ENCODE data around the gene CNTN4.

CNTN4 gene

DNA sequence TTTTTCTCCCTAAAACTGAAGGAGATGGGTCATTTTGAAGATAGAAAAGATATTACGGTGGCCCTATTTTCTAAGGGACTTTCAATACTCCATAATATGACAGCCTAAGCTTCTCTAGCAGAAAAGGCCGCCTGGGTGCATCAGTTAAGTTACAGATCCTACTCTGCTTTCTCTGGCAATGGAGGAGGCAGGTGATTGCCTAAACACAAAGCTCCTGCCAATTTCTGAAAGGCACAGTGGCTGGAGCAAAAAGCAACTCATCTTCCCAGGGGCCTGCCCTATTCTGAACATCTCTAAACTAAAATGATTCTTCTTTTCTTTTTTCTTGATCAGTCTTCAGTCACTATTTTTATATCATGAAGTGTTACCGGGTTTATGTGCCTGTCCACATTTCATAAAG is 276.7 kb downstream of the CNTN4 start:
- CTCF ChIA-PET: no interaction called here

DNA sequence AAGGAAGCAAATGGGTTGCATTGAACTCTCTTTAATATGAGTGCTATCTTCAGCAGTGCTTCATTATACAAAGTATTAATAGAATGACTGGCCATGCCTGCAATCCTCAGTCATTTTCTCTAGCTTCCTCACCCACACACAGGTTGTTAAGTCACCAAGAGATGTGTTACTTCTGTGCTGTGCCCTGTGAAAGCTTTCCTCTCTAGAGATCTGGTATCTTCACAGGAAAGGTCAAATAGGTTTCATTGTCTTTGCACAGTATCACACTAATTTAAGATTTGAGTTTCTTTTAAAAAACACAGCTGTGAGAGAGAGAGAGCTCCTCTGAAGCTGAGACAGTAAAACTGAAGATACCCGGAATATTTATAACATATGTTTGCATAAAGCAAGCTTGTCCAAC is 278.6 kb downstream of the CNTN4 start:
- DNase-seq (ENCODE audit: extremely low spot score): no peak
- ChIA-PET CTCF (no interaction called here), POLR2A (no interaction called here)
- TF ChIP-seq NFRKB (IDR thresholded peaks at IDR 0.05) (no peak), ELF4 (IDR thresholded peaks at IDR 0.05) (no peak), ARNT (IDR thresholded peaks at IDR 0.05) (no peak), FOXM1 (IDR thresholded peaks at IDR 0.05; ENCODE audit: borderline replicate concordance) (no peak), FOXA1 (IDR thresholded peaks at IDR 0.05) (no peak)

More for the DNA sequence above, 276.7 kb downstream of the CNTN4 start:
- DNase-seq (ENCODE audit: extremely low spot score): no peak
- TF ChIP-seq FOXA1 (IDR thresholded peaks at IDR 0.05): no peak
- no peak for TF ChIP-seq ARNT (IDR thresholded peaks at IDR 0.05)
- TF ChIP-seq, protein P1, sequence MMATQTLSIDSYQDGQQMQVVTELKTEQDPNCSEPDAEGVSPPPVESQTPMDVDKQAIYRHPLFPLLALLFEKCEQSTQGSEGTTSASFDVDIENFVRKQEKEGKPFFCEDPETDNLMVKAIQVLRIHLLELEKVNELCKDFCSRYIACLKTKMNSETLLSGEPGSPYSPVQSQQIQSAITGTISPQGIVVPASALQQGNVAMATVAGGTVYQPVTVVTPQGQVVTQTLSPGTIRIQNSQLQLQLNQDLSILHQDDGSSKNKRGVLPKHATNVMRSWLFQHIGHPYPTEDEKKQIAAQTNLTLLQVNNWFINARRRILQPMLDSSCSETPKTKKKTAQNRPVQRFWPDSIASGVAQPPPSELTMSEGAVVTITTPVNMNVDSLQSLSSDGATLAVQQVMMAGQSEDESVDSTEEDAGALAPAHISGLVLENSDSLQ (IDR thresholded peaks at IDR 0.05): no peak
- TF ChIP-seq NFRKB (IDR thresholded peaks at IDR 0.05): no peak
- TF ChIP-seq TARDBP (IDR thresholded peaks at IDR 0.05): no peak
- POLR2A ChIA-PET: no interaction called here

DNA sequence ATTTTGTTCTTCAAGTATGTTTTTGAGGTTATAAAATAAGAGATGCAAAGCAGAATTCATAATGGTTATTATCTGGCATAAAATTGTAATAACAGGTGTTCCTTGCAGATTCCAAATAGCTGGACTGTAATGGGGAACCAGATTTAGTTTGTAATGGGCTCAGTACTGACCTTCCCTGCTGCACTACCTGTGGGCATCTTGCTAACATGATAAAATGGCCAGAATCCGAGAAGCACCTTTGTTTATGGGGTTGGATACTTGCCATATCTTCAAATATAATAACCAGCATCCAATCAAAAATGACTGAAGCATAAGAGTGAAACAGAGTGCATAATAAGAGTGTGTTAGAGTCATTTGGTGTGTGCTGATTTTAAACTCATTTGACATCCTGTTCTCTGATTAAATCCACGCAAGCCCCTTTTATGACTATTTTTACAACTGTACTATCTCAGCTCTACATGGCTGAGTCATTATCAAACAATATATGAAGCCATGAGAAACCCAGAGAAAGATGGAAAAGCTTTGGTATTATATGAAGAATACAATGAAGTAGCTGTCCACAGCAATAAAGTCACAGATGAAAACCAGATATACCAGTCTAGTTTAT is 292.4 kb downstream of the CNTN4 start:
- ChIA-PET CTCF (no interaction called here), POLR2A (no interaction called here)
- no peak for TF ChIP-seq FOXM1 (IDR thresholded peaks at IDR 0.05; ENCODE audit: borderline replicate concordance)
- TF ChIP-seq ZNF384 (IDR thresholded peaks at IDR 0.05): no peak
- TF ChIP-seq L3MBTL2 (conservative IDR thresholded peaks at IDR 0.05): no peak
- TF ChIP-seq FOXA1 (IDR thresholded peaks at IDR 0.05): no peak
- TF ChIP-seq ARNT (IDR thresholded peaks at IDR 0.05): no peak
- TF ChIP-seq BHLHE40 (IDR thresholded peaks at IDR 0.05; ENCODE audit: borderline replicate concordance): no peak
- no peak for TF ChIP-seq SUZ12 (IDR thresholded peaks at IDR 0.05)
- TF ChIP-seq LEF1 (IDR thresholded peaks at IDR 0.05; ENCODE audit: borderline replicate concordance): no peak
- TF ChIP-seq, protein P1 (IDR thresholded peaks at IDR 0.05): no peak
- no peak for TF ChIP-seq CTBP1 (IDR thresholded peaks at IDR 0.05; ENCODE audit: borderline replicate concordance)
- TF ChIP-seq ELF4 (IDR thresholded peaks at IDR 0.05): no peak
- no peak for TF ChIP-seq HDGF (IDR thresholded peaks at IDR 0.05; ENCODE audit: borderline replicate concordance)
- no peak for TF ChIP-seq SP1 (IDR thresholded peaks at IDR 0.05)
- TF ChIP-seq NFRKB (IDR thresholded peaks at IDR 0.05): no peak
- no peak for TF ChIP-seq TARDBP (IDR thresholded peaks at IDR 0.05)
- no peak for DNase-seq (ENCODE audit: extremely low spot score)

DNA sequence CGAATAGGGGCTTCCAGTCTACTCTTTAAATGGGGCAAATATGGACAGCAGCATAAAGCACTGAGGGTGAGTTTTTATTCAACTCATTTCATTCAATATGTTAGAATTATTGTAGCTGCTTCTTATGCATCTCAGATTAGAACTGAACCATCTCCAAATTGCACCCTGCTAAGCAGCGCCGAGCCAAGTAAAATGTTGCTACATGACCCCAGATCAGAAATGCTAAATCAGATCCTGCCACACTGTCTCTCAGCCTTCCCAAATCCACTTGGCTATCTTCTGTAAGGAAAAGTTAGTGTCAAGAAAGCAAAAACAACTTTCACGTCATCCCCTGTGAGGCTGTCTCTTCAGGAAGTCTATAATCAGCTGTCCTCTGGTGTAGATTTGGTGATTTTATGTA is 293.2 kb downstream of the CNTN4 start:
- TF ChIP-seq SP1 (IDR thresholded peaks at IDR 0.05) (no peak), CTBP1 (IDR thresholded peaks at IDR 0.05; ENCODE audit: borderline replicate concordance) (no peak), BHLHE40 (IDR thresholded peaks at IDR 0.05; ENCODE audit: borderline replicate concordance) (no peak), HDGF (IDR thresholded peaks at IDR 0.05; ENCODE audit: borderline replicate concordance) (no peak), FOXK2 (IDR thresholded peaks at IDR 0.05) (no peak), ARNT (IDR thresholded peaks at IDR 0.05) (no peak), FOXM1 (IDR thresholded peaks at IDR 0.05; ENCODE audit: borderline replicate concordance) (no peak), TARDBP (IDR thresholded peaks at IDR 0.05) (no peak), FOXA1 (IDR thresholded peaks at IDR 0.05) (no peak)
- TF ChIP-seq, protein P1 (IDR thresholded peaks at IDR 0.05): no peak
- CTCF ChIA-PET: no interaction called here
- no peak for DNase-seq (ENCODE audit: extremely low spot score)
- POLR2A ChIA-PET: no interaction called here

DNA sequence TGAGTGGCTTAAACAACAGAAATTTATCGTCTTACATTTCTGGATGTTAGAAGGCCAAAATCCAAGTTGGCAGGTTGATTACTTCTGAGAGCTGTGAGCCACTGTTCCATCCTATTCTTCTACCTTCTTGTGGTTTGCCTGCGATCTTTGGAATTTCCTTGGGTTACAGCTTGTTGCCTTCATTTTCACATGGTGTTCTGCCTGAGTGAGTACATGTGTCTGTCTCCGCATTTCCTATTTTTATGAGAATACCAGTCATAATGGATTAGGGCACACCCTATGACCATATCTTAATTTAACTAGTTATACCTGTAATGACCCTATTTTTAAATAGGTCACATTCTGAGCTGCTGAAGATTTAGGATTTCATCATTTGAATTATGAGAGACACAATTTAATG is 294.3 kb downstream of the CNTN4 start:
- CTCF ChIA-PET: no interaction called here
- TF ChIP-seq TARDBP (IDR thresholded peaks at IDR 0.05): no peak
- TF ChIP-seq NFRKB (IDR thresholded peaks at IDR 0.05): no peak
- TF ChIP-seq ZNF384 (IDR thresholded peaks at IDR 0.05): no peak
- no peak for TF ChIP-seq CTBP1 (IDR thresholded peaks at IDR 0.05; ENCODE audit: borderline replicate concordance)
- no peak for TF ChIP-seq BHLHE40 (IDR thresholded peaks at IDR 0.05; ENCODE audit: borderline replicate concordance)
- no peak for TF ChIP-seq FOXA1 (IDR thresholded peaks at IDR 0.05)
- no peak for TF ChIP-seq FOXK2 (IDR thresholded peaks at IDR 0.05)
- TF ChIP-seq SUZ12 (IDR thresholded peaks at IDR 0.05): no peak
- TF ChIP-seq, protein P1 (IDR thresholded peaks at IDR 0.05): no peak
- TF ChIP-seq HDGF (IDR thresholded peaks at IDR 0.05; ENCODE audit: borderline replicate concordance): no peak
- no peak for TF ChIP-seq FOXM1 (IDR thresholded peaks at IDR 0.05; ENCODE audit: borderline replicate concordance)
- no peak for TF ChIP-seq LEF1 (IDR thresholded peaks at IDR 0.05; ENCODE audit: borderline replicate concordance)
- TF ChIP-seq ARNT (IDR thresholded peaks at IDR 0.05): no peak
- no peak for TF ChIP-seq SP1 (IDR thresholded peaks at IDR 0.05)
- no peak for TF ChIP-seq ELF4 (IDR thresholded peaks at IDR 0.05)
- TF ChIP-seq L3MBTL2 (conservative IDR thresholded peaks at IDR 0.05): no peak
- no peak for DNase-seq (ENCODE audit: extremely low spot score)
- POLR2A ChIA-PET: no interaction called here

DNA sequence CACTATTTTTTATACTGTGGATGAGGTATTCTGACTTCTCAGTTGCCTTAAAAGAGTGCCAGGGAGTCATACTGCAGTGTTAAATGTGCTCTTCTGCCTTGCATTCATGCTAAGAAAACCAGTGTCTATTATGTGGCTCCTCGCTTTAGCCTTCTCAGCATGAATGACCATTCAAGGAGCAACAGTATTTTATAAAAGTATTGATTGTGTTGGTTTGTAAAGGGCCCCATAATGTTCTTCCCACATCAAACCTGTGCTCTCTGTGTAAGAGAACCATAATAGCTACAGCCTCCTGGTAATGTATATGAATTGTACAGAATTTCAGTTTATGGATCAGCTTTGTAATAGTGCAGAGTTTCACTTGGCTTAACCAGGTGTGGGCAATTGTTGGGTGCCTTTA is 316.4 kb downstream of the CNTN4 start:
- ChIA-PET POLR2A (no interaction called here), CTCF (no interaction called here)
- no peak for TF ChIP-seq ELF4 (IDR thresholded peaks at IDR 0.05)
- TF ChIP-seq TARDBP (IDR thresholded peaks at IDR 0.05): no peak
- TF ChIP-seq SP1 (IDR thresholded peaks at IDR 0.05): no peak
- no peak for TF ChIP-seq HDGF (IDR thresholded peaks at IDR 0.05; ENCODE audit: borderline replicate concordance)
- TF ChIP-seq L3MBTL2 (conservative IDR thresholded peaks at IDR 0.05): no peak
- TF ChIP-seq BHLHE40 (IDR thresholded peaks at IDR 0.05; ENCODE audit: borderline replicate concordance): no peak
- no peak for TF ChIP-seq NFRKB (IDR thresholded peaks at IDR 0.05)
- TF ChIP-seq SUZ12 (IDR thresholded peaks at IDR 0.05): no peak
- TF ChIP-seq FOXK2 (IDR thresholded peaks at IDR 0.05): no peak
- TF ChIP-seq, protein P1 (IDR thresholded peaks at IDR 0.05): no peak
- no peak for TF ChIP-seq LEF1 (IDR thresholded peaks at IDR 0.05; ENCODE audit: borderline replicate concordance)
- no peak for DNase-seq (ENCODE audit: extremely low spot score)

Measured in HEK293T (cell line).